Activated T-helper 2 cell treated with anti-CD3 and anti-CD28 coated beads, Interferon-gamma antibody, Interleukin-2, Interleukin-4, amounts not matched to agents 10 μg/mL and 5 μg/mL and 100 μg/mL, durations not matched to agents 14 hours and 24 hours and 36 hours (primary cell): Measurements from ENCODE around the gene FAM120A. TPM values are rescaled to one million over a fixed set of nuclear protein-coding genes. Genes with fewer than 3 reads are reported as not detected.

Source experiments
- DNase-seq: peaks from one replicate; pipeline ENCODE4 v3.0.0; 2021; ENCODE audit warnings: low spot score
- H3K27ac Mint-ChIP-seq: one replicate; pipeline ENCODE4 v1.8.0; 2021; ENCODE audit warnings: mixed read lengths
- H3K27me3 Mint-ChIP-seq: one replicate; pipeline ENCODE4 v1.8.0; 2021; ENCODE audit warnings: low read depth, mixed read lengths
- H3K36me3 Mint-ChIP-seq: one replicate; pipeline ENCODE4 v1.8.0; 2021; ENCODE audit warnings: low read depth, mixed read lengths
- H3K4me1 Mint-ChIP-seq: one replicate; pipeline ENCODE4 v1.8.0; 2021; ENCODE audit warnings: low read depth, mixed read lengths
- H3K4me3 Mint-ChIP-seq: one replicate; pipeline ENCODE4 v1.8.0; 2021; ENCODE audit warnings: low read depth, mild to moderate bottlenecking, moderate library complexity, mixed read lengths
- H3K9me3 Mint-ChIP-seq: one replicate; pipeline ENCODE4 v1.8.0; 2021; ENCODE audit warnings: mixed read lengths
- intact Hi-C: fragments of 100-400 bp; cut with micrococcal nuclease; formaldehyde crosslinking; loops from one replicate; pipeline ENCODE4 v1.15.1; 2023
- total RNA-seq: library from RNA; stranded (reverse); gene quantifications from 2 replicates; pipeline ENCODE4 v1.2.3, GENCODE V29; 2022

Gene FAM120A
- total RNA-seq, 1 donor from 2014 or later = 166 TPM

DNA sequence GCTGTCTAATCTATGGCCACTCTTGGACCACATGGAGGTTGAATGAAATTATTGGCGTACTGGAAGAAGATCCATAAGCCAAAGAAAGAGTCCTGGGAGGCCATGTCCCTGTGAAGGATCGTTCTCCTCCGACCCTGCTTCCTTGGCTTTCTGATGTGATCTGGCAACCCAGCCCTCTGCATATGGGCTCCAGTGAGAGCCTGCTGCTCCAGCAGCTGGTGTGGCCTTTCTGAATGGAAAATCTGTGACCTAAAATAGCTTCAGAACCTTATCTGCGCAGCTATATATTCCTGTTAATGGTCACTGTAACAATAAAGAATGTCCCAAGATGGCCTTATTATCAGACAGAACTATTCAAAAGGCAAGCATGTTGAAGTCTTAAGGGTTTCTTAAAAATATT, 84.7 kb downstream of the FAM120A start:
- Mint-ChIP-seq H3K9me3 (no peaks in the 10 kb centered on the region), H3K27me3 (no peaks in the 10 kb centered on the region), H3K4me1 (peaks cover 9% of the 10 kb centered on the region), H3K27ac (no peak overlapping the region), H3K36me3 (peaks cover 77% of the 10 kb centered on the region), H3K4me3 (no peak overlapping the region)
- no peak for DNase-seq
- intact Hi-C loops = no loop called here

DNA sequence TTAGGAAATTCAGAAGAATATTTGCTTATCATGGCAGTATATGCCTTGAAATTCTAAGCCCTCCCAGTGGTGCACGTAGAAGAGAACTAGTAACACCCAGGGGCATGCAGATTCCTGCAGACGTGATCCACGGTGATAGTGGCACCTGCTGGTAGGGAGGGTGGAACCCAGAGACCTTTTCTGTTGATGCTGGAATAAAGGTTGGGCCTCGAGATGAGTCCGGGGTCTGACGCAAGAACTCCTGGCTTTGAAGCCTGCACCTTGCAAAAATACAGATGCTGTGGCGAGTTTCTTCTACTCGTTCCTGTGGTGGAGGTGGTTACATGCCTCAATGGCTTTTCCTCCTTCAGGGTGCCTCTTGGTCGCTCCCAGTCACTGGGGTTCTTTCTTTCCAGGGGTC, 85.4 kb downstream of the FAM120A start:
- no peak for DNase-seq
- Mint-ChIP-seq H3K27ac (no peak overlapping the region), H3K9me3 (no peaks in the 10 kb centered on the region), H3K4me1 (peaks cover 8% of the 10 kb centered on the region), H3K4me3 (no peak overlapping the region), H3K36me3 (peaks cover 79% of the 10 kb centered on the region), H3K27me3 (no peaks in the 10 kb centered on the region)
- intact Hi-C loops = no loop called here

DNA sequence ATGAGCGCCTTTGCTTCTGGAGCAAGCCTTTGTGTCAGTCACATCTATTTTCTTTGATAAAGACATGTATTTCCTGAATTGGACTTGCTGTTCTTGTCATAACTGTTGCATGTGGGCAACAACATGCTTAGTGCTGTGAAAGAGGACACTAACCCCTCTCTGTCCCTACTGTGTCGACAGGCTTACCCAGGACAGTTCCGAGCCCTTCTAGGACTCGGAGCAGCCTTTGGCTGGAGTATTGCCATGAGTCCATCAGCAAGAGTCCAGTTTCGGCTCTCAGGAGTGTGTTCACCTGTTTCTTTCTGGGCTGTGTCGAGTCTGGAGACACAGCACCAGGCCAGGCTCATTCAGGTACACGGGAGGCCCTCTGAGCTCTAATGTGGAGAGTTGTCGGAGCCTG, 88.8 kb downstream of the FAM120A start:
- DNase-seq = no peak
- no peaks in the 10 kb centered on the region for H3K9me3 Mint-ChIP-seq
- H3K27ac Mint-ChIP-seq = no peak overlapping the region
- intact Hi-C loops = no loop called here
- H3K36me3 Mint-ChIP-seq = peaks cover 75% of the 10 kb centered on the region
- no peak overlapping the region for H3K4me3 Mint-ChIP-seq
- no peaks in the 10 kb centered on the region for H3K27me3 Mint-ChIP-seq
- H3K4me1 Mint-ChIP-seq = peaks cover 6% of the 10 kb centered on the region

DNA sequence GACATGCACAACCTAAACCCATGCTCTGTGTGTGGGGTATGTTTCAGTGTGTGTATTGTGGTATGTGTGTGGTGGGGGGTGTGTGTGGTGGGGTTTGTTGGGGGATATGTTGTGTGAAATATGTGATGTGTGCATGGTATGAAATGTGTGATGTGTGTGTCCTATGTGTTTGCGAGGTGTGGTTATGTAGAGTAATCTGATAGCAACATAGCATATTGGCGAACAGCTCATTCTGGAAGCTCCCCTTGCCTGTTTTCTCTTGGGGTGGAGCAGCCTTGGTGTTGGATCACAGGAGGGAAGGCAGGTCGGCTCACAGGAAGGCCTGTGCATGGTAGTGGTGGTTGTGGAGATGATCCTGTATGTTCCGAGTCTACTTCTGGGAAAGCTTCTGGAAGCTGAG, 89.5 kb downstream of the FAM120A start:
- DNase-seq = no peak
- Mint-ChIP-seq H3K4me1 (peaks cover 4% of the 10 kb centered on the region), H3K36me3 (peaks cover 72% of the 10 kb centered on the region), H3K4me3 (no peak overlapping the region), H3K27me3 (no peaks in the 10 kb centered on the region), H3K9me3 (no peaks in the 10 kb centered on the region), H3K27ac (no peak overlapping the region)
- intact Hi-C loops = no loop called here

DNA sequence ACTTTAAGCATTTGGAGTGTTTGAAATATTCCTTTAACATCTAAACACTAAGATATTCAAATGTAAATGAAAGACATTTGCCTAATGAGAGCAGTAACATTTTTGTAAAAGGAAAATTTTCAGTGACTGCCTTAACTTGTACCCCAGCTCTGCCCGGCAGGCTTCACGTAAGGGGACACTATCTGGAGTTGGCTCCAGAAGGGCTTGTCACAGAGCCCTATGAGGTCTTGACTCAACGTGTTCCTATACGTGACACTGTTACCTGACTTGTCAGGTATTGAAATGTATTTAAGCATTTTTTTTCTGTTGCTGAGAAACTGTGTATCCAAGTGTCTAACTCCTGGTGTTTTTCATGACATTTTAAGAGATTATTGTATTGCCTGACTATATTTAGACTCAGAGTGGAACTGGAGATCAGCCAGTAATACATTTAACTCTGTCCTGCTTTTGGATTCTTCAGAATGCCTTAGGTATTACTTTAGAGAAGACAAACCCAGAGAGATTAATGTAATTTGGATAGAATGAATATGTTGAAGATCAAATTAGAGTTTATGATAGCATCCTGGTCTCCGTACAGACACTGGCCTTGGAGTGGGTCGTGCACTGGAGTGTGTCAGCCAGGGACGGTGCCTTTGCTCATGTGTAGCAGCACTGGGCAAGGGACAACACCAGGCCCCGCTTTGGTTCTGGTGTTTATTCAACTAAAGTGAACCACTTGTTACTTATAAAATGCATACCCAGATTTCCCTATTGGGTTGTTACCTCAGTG, 90.3 kb downstream of the FAM120A start:
- H3K27ac Mint-ChIP-seq = no peak overlapping the region
- intact Hi-C loops = no loop called here
- no peak for DNase-seq
- H3K9me3 Mint-ChIP-seq = no peaks in the 10 kb centered on the region
- no peaks in the 10 kb centered on the region for H3K27me3 Mint-ChIP-seq
- peaks cover 5% of the 10 kb centered on the region for H3K4me1 Mint-ChIP-seq
- H3K36me3 Mint-ChIP-seq = peaks cover 72% of the 10 kb centered on the region
- H3K4me3 Mint-ChIP-seq = no peak overlapping the region

DNA sequence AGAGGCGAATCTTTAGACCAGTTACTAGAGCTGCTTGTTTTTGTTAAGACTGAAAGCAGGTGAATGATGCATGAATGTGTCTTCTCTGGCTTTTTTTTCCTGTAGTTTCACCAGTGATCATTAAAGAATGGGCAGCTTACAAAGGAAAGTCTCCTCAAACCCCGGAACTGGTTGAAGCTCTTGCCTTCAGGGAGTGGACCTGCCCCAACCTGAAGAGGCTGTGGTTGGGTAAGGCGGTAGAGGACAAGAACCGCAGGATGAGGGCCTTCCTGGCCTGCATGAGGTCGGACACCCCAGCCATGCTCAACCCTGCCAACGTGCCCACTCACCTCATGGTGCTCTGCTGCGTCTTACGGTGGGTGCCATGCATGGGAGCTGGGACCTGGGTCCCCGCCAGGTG, 91.6 kb downstream of the FAM120A start:
- no peaks in the 10 kb centered on the region for H3K27me3 Mint-ChIP-seq
- H3K36me3 Mint-ChIP-seq = peaks cover 75% of the 10 kb centered on the region
- H3K27ac Mint-ChIP-seq = no peak overlapping the region
- H3K4me1 Mint-ChIP-seq = peaks cover 7% of the 10 kb centered on the region
- DNase-seq = no peak
- H3K4me3 Mint-ChIP-seq = no peak overlapping the region
- intact Hi-C loops = no loop called here
- no peaks in the 10 kb centered on the region for H3K9me3 Mint-ChIP-seq

DNA sequence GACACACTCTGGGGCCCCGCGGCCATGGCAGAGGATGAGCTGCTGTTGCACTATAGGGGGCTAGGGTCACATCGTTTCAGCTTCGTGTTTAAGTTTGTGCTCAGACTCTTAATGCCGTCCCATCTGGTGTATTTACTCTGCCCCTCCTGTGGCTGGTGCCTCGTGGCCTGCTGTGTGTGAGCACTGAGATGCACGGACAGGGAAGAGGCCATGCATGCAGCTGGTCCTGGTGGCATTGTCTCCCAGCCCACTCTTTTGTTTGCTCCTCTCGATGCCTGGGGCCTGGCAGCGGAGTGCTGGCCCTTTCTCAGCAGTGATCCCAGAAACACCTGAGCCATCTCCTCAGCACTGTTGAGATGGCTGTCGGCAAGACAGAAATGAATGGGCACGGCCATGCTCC, 94.9 kb downstream of the FAM120A start:
- Mint-ChIP-seq H3K27me3 (no peaks in the 10 kb centered on the region), H3K9me3 (no peaks in the 10 kb centered on the region), H3K4me3 (no peak overlapping the region), H3K4me1 (peaks cover 2% of the 10 kb centered on the region), H3K27ac (no peak overlapping the region), H3K36me3 (peaks cover 76% of the 10 kb centered on the region)
- DNase-seq = no peak
- intact Hi-C loops = no loop called here

DNA sequence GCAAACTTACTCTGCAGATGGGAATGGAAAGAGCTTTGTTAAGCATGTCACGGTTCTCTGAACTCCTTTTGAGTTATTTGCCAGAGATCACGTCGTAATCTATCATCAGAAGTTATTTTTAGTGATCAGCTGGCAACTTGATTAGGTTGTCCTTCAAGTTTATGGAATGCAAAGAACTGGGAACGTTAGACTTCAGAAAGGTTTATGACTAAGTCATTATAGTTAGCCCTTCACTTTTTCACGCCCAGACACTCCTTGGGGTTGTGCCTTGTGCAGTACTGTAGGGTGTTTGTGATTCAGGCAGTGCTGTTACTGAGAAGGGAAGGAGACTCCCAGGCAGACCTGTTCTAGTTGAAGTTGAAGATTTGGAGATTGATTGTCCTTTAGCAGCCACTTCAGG, 98.1 kb downstream of the FAM120A start:
- Mint-ChIP-seq H3K27ac (no peak overlapping the region), H3K9me3 (no peaks in the 10 kb centered on the region), H3K4me1 (peaks cover 2% of the 10 kb centered on the region), H3K4me3 (no peak overlapping the region), H3K27me3 (no peaks in the 10 kb centered on the region), H3K36me3 (peaks cover 76% of the 10 kb centered on the region)
- intact Hi-C loops = no loop called here
- no peak for DNase-seq

DNA sequence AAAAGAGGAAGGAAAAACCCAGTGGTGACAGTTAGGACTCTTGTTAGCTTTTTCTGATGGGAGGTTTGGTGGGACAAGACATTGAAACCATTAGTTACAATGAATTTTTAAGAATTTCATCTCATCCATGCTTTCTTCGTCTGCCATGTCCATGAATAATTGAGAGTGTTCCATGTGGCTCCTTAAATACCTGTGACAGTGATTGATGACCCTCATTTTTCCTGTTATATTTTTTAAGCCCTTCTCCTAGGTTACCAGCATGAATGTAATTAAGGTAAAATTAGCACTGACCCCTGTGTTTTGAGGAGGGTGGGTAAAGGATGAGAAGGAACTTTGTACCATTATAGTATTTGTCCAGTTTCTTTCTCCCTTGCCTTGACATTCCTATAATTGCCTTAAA, 101.4 kb downstream of the FAM120A start:
- no peak overlapping the region for H3K4me3 Mint-ChIP-seq
- intact Hi-C loops = no loop called here
- no peak for DNase-seq
- H3K36me3 Mint-ChIP-seq = peaks cover 79% of the 10 kb centered on the region
- no peaks in the 10 kb centered on the region for H3K27me3 Mint-ChIP-seq
- peak overlapping the region; percentile 12 for H3K27ac Mint-ChIP-seq
- no peaks in the 10 kb centered on the region for H3K9me3 Mint-ChIP-seq
- no peaks in the 10 kb centered on the region for H3K4me1 Mint-ChIP-seq

DNA sequence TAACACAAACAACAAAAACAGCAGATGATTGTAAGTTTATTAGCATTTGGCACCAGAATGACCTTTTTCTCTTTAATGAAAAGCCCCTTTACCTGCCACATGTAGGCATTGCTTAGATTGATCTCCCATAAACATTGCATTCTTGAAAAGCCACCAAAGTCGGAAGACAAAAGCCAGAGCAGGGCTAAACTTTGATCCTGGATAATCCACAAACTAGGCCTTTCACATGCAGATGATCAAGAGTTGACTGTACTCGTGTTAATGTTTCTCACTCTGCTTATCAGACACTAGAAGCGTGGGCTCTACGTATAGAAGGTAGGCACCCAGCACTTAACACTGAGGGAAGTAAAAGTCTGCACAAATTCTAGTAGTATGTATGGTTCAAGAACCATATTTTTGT, 103.9 kb downstream of the FAM120A start:
- DNase-seq = no peak
- Mint-ChIP-seq H3K27me3 (no peaks in the 10 kb centered on the region), H3K27ac (peak overlapping the region; percentile 0), H3K4me1 (no peaks in the 10 kb centered on the region), H3K9me3 (no peaks in the 10 kb centered on the region), H3K4me3 (no peak overlapping the region), H3K36me3 (peaks cover 87% of the 10 kb centered on the region)
- intact Hi-C loops = no loop called here

DNA sequence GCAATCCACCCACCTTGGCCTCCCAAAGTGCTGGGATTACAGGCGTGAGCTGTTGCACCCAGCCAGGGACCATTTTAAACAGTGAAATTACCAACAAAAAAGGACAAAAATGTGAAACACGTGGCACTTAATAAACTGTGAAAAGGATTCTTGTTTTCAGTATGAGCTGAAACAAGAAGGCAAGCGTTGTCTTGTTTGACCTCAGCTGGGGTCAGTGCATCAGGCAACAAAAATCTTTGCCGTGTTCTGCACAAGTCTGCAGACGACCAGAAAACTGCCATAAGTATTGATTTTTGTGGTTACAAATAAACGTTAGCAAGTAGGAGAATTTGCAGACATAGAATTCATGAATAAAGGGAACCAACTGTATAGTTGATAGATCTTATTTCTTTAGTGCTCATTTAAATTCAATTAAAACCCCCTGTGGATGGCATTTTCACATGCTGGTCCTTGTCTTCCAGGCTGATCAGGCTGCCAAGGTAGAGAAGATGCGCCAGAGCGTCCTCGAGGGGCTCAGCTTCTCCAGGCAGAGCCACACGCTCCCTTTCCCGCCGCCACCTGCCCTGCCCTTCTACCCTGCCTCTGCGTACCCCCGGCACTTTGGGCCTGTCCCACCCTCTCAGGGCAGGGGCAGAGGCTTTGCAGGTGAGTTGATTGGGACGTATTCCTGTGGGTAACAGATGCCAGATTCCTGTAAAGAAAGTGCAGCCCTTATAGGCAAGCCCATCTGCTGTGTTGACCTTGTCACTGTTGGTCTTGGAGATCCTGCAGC, 106.1 kb downstream of the FAM120A start:
- no peak overlapping the region for H3K27ac Mint-ChIP-seq
- H3K9me3 Mint-ChIP-seq = no peaks in the 10 kb centered on the region
- DNase-seq = no peak
- H3K4me1 Mint-ChIP-seq = no peaks in the 10 kb centered on the region
- no peak overlapping the region for H3K4me3 Mint-ChIP-seq
- no peaks in the 10 kb centered on the region for H3K27me3 Mint-ChIP-seq
- intact Hi-C loops = no loop called here
- H3K36me3 Mint-ChIP-seq = peaks cover 82% of the 10 kb centered on the region

DNA sequence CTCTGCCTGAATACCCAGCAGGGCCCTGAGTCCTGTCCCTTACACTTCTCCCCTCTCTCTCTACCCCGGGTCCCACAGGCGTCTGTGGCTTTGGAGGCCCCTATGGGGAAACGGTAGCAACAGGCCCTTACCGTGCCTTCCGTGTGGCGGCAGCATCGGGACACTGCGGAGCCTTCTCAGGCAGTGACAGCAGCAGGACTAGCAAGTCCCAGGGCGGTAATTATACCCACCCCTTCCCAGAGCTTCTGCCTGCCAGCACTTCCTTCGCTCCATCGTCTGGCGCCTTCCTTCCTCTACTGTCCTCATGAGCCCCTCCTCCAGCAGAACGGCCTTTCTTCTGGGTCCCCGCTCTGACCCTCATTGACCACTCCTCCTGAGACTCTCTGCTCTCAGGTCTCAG, 107.0 kb downstream of the FAM120A start:
- DNase-seq = no peak
- Mint-ChIP-seq H3K9me3 (no peaks in the 10 kb centered on the region), H3K27me3 (no peaks in the 10 kb centered on the region), H3K4me3 (no peak overlapping the region), H3K4me1 (peaks cover under 1% of the 10 kb centered on the region), H3K27ac (no peak overlapping the region), H3K36me3 (peaks cover 82% of the 10 kb centered on the region)
- intact Hi-C loops = no loop called here

DNA sequence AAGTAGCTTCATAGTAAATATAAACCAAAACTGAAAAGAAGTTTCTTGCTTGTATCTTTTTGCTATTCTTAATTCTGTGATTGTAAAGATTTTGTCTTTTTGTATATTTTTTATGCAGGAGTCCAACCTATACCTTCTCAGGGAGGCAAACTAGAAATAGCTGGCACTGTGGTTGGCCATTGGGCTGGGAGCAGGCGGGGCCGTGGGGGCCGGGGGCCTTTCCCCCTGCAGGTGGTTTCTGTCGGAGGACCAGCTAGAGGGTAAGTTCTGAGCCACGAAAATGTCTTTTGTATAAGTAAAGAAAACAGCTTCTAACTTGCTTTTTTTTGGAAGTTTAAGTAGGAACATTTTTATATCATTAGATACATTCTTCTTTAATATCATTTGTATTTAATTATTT, 109.5 kb downstream of the FAM120A start:
- Mint-ChIP-seq H3K36me3 (peaks cover 85% of the 10 kb centered on the region), H3K27me3 (no peaks in the 10 kb centered on the region), H3K4me1 (peaks cover 15% of the 10 kb centered on the region), H3K9me3 (no peaks in the 10 kb centered on the region), H3K27ac (no peak overlapping the region), H3K4me3 (no peak overlapping the region)
- intact Hi-C loops = loop anchor here (10.0 kb wide), 1 partner anchor 406 kb away; no protein-coding TSS in a partner anchor
- DNase-seq = no peak
